Activated CD8-positive, alpha-beta memory T cell treated with anti-CD3 and anti-CD28 coated beads, Interleukin-2, amount 50 U/mL, for 1 hour (primary cell): ENCODE measurements around the gene ZNF212.

ENCODE experiments used
- DNase-seq: peaks from one replicate; pipeline ENCODE4 v3.0.0-alpha.2; 2020; ENCODE audit errors: extremely low read depth

Gene ZNF212

DNA sequence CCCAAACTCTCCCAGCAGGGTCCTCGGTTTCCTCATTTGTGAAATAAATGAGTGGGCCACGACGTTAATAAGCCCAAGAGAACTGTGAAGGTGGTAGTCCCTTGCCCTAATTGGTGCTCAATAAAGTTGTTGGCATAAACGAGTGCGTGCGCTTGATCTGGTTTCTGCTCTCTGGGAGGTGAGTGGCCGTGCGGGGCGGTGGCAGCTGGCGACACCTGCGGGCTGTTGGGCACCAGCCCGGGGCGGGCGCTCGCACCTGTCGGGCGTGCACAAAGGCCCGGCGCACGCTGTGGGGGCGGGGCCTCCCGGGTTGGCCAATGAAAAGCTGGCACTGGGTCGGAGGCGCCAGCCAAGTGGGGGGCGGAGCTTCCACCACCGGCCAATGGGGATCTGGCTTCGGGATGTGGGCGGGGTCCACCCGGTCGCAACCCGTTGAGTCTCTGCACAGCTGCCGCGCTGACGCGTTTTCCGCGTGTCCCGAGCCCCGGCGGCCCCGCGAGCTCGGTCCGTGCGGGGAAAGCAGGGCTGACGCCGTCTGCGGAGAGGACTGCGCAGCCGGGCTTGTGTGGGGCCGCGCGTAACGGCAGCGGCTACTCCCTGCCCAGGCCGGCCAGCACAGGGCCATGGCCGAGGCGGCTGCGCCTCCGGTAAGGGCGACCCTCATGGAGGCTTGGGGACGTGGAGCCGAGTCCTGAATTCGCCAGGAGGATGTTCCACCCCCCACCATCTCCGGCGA lies 45.6 kb downstream of the ZNF212 start:
- peak; percentile 85 for DNase-seq

DNA sequence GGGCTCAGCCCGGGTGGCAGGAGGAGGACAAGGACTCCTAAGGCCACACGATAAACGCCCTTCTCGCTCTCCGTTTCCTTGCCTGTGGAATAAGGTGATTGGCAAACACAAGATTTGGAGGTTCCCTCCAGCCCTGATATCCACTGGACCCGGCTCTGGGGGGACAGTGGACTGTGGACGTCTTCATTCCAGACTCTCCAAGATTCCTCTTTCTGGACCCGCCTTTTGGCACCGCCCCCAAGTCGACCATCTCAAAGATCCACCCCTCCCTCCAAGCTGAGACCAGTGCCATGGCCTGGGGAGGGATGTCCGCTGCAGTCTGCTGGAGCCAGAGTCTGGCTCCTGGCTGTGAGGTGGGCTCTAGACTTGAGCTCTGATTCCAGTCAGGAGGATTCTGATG lies 46.2 kb downstream of the ZNF212 start:
- DNase-seq = no peak

DNA sequence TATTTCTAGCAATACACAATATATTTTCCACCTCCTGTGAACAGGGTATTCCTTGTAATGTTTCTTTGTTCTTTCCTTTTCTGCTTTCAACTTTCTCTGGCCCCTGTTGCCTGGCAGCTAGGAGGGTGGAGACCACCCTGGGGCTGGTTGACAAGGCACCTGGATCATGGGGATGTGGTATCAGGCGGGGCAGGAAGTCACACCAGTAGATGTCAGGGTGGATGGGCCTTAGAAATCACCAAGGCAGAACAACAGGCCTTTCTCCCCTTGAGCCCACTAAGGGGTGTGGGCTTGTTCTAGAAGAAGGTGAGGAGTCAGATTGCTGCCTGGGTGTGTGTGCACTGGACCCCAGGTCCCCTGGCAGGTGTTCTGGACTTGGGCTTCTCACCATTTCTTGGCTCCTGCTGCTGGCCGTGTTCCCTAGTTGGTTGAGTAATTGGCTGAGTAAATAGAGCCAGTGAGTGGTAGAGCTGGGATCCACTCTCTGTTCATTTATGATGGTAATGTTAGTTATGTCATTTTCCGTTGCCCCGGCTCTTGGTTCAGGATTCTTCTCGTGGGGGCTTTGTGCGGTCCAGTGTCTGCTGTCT lies 47.5 kb downstream of the ZNF212 start:
- DNase-seq = no peak

DNA sequence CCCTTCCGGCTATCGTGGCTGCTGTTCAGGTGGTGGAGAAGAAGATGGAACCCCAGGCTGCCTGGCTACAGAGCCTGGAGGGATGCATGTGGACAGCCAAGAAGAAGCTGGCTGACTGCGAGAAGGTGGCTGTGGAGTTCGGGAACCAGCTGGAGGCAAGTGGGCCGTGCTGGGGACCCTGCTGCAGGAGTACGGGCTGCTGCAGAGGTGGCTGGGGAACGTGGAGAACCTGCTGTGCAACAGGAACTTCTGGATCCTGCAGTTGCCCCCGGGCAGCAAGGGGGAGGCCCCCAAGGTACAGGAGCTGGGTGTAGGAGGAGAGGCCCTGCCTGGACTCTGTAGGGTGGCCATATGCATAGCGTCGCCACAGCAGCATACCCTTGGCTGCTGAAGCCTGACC lies 48.2 kb downstream of the ZNF212 start:
- DNase-seq = no peak

DNA sequence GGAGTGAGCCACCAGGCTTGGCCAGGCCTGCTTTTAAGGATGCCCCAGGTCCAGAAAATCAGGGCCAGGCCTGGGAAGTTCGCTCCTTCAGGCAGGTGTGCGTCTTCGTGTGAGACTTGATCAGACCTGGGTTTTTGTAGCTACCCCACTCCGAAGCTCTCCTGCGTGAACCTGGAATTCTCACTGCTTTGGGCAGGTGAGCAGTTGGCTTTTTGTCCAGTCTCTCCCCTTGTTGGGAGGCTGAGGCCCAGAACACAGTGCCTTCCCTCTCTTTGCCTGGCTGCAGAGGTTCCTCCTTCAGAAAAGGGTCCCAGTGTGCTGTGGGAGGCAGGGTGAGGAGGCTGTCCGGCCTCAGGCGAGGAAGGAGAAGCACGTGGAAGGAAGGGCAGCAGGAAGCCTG lies 49.8 kb downstream of the ZNF212 start:
- no peak for DNase-seq

DNA sequence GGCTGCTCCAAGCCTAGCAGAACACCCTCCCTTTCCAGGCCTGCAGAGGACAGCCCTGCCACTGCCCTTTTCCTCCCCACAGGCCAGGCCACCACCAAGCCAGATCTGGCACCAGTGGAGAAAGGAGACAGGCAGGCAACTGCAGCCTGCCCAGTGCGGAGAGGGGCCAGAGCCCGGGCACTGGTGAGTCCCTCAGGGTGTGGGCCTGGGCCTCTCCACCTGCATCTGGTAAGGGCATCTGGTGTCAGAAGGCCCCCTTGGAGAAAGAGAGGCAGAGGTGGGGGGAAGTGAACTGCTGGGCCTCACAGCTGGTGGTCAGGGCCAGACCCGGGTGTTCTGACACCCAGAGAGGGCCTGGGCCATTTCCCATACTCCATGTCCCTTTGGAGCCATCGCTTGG lies 50.4 kb downstream of the ZNF212 start:
- no peak for DNase-seq

DNA sequence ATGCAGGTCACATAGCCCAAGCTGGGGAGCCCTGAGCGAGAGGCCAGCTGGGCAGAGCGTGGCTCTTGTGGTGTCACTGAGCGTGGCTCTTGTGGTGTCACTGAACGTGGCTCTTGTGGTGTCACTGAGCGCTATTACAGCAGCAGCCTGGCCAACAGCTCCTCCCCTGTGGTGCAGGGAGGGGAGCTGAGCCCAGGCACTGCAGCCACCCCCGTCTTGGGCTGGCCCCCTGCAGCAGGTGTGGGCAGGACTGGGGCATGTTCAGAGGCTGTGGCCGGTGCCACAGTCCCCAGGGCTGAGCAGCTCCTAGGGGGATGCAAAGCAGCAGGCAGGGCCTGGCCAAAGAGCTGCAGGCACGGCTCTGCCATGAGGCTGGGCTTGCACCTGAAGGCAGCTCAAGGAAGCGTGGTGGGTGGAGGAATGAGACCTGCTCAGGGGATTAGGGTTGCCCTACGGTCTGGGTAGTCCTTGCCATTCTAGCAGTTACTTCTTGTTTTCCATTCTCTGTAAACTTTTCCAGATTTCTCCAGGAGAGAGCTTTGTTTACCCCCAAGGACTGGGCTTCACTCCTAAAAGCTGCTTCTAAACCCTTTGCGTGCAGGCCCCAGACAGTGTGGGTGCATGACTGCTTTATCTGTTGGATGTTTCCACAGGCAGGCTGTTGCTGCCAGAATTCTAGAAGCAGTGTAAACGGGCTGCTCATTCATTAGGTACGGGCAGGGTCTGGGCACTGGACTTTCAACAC lies 51.8 kb downstream of the ZNF212 start:
- DNase-seq = no peak

DNA sequence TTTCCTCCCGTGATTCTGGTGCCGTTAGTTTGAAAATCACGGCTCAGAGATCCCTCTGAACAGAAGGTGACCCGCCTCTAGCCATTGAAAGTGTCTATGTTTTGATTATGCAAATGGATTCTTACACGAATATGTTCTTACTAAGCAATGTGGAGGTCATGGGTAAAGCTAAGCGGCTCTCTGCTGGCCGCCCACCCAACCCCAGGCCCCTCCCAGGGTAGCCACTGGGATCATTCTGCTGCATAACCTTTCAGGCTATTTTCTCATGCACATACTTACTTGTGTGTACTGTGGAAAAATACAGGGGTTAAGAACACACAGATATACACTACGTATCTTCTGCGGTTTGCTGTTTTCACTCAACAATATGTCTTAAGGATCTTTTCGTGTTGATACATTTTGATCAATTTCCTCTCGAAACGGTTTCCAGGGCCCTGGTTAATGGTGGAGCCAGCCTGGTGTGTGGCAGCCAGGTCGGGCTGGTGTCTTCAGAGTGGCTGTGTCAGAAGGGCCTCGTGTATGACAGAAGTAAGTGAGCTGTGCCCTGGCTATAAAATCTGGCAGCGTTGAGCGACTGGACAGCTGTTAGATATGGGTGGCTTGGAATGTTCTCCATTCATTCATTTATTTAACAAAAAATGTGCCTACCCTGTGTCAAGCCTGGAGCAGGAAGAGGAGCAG lies 52.5 kb downstream of the ZNF212 start:
- no peak for DNase-seq

DNA sequence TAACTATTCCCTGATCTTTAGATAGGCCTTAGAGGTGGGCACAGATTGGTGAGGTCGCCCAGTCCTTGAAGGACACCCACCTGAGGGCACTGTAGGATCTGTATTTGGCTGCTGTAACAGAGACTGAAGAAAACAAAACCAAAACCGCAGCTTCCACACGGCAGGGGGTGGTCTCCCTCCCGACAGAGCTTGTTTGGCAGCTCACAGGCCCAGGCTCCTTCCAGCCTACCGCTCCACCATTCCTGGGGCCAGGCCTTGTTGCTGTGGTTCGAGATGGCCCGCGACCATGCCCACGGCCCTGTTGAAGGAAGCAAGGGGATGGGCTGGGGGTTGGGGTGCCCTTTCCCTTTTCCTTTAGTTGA lies 53.0 kb downstream of the ZNF212 start:
- DNase-seq = no peak

DNA sequence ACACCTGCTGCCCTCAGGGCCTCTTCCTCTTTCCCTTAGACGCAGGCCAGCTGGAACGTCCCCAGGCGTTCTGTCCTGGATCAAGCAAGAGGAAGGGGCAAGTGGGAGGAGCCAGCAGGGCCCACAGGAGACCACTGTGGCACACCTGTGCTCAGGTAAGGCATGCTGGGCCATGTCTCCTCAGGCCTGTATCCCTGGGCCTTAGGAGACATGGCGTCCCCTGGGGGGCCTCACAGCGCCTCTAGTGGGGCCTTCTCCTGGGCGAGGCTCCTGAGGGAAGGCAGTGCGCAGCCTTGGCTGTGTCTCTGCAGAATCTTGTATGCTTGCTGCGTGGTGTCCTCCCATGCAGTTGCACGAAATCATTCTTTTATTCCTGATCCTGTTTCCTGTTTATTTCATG lies 53.9 kb downstream of the ZNF212 start:
- DNase-seq = no peak

DNA sequence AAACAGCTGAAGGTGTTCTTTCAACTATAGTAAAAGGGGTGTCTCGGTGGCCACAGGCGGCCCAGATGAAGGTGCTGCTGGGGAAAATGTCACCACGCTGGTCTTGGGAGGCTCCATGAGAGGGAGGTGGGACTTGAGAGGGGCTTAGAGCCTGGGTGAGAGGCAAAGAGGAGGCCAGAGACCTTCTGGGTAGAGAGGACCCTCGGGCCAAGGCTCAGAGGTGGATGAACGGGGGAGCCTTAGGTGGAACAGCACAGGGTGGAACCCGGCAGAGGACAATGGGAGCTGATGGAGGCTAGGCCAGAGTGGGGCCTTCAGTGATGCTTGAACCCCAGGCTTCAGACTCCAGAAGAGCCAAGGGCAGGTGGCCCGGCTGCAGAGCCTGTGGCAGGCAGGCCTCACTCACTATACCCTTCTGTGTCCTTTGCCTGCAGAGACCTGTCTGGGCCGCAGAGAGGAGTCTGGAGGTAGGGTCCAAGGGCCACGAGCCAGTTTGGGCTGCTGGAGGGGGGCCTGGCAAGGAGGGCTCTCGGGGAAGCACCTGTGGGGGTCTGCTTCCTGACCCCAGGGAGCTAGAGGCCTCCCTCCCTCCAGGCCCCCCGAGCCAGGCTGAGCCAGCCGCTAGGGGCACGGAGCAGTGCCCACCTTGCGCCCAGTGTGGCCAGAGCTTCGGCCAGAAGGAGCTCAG lies 54.6 kb downstream of the ZNF212 start:
- DNase-seq = no peak

DNA sequence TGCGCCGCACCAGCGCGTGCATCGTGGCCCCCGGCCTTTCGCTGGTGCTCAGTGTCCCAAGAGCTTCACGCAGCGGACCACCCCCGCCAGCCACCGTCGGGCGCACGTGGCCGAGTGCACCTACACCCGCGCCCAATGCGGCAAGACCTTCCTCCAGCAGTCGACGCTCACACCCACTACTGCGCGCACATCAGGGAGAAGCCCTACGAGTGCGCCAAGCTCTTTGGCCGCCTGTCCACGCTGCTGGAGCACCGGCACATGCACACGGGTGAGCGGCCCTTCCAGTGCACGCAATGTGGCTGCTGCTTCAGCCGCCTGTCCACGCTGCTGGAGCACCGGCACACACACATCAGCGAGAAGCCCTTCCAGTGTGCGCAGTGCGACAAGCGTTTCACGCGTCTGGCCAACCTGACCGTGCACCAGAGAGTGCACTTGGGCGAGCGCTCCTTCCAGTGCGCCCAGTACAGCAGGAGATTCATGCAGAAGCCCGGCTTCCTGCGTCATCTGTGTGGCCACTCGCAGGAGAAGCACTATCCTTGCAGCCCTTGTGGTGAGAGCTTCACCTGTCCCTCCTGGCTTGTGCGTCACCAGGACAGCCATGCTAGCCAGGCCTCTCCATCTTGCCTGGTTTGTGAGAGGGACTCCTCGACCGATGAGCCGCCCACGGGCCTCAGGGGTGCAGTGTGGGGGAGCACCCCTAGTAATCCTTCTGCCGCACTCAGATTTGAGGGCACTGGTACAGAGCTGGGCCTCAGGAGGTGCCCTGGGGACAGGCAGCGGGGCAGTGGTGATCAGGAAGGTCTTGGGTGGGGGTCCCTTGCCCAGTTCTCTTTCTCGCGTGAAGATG lies 55.4 kb downstream of the ZNF212 start:
- no peak for DNase-seq

DNA sequence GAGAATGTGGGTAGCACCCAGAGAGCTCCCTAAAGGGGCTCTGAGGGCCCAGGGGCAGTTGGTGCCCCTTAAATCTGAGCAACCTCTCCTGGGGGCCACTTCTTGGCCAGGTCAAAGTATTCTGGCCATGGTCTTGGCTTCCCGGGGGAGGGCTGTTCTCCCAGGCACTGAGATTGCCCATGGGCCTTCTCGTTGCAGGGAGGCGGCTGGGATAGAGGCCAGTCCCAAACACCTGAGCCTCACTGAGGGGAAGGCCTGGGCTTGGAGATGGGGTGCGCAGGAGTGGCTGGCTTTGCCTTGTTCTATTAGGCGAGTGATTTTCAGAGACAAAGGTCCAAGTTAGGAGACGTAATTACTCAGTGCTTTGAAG lies 56.0 kb downstream of the ZNF212 start:
- no peak for DNase-seq

DNA sequence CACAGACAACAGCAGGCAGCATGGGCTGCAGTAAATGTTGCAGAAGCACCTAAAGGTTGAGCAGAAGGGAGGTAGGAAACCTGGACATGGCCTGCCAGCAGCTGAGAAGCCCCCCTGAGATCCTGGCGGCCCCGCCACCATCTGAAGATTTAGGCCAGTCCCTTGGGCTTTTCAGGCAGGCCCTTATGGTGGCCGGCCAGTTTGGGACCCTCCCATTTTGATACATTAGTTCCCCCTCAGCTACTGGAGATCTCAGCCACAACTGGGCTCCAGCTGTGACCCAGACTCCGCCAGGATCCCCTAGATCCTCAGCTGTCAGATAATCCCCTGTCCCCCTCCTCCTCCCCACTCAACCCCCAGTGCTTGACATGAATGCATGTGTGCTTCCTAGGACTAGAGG lies 56.9 kb downstream of the ZNF212 start:
- no peak for DNase-seq

DNA sequence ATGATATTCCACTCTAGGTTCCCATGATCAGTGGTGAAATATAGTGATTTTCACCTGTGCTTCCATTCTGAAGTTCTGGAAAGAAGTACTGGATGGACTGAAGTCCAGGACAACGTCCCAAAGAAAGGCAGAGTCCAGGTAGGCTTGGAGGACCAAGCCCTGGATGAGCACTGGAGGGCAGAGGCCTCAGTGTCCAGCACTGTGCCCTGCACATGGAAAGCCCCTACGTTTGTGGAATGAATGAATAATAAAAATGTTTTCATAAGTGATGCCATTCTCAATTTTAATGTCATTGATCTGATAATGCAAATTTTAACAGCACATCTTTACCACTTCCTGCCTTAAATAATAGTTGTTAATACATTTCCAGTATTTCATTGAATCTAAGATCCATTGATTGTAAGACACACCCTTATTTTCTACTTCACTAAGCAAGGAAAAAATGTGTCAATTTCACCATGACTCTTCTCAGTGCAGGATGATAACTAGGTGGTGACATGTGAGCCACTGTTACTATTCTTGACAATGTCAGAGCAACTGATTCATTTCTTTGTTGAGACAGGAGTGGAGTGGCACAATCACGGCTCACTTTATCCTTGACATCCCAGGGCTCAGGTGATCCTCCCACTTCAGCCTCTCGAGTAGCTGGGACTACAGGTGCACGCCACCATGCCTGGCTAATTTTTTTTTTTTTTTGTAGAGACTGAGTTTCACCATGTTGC lies 57.7 kb downstream of the ZNF212 start:
- no peak for DNase-seq

DNA sequence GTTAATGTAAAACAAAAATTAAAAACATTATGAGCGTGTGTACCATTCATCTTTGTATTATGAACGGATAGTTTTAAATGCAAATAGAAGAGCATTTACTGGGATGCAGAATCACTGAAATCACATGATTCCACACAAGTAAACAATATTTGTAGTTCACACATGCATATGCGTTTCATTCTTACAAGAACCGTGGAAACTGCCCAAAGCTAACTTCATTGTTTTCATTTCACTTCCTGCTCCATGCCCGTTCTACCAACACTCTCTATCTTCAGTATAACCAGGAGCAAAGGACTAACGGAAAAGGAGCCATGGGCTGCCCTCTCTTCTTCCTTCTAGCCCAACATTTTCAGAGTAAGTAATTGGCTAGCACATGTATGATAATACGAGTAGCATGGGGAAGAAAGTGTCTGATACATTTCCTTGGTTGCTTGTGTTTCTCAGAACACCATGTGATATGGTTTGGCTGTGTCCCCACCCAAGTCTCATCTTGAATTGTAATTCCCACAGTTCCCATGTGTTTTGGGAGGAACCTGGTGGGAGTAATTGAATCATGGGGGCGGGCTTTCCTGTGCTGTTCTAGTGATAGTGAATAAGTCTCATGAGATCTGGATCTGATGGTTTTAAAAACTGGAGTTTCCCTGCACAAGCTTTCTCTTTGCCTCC lies 61.3 kb downstream of the ZNF212 start:
- no peak for DNase-seq

DNA sequence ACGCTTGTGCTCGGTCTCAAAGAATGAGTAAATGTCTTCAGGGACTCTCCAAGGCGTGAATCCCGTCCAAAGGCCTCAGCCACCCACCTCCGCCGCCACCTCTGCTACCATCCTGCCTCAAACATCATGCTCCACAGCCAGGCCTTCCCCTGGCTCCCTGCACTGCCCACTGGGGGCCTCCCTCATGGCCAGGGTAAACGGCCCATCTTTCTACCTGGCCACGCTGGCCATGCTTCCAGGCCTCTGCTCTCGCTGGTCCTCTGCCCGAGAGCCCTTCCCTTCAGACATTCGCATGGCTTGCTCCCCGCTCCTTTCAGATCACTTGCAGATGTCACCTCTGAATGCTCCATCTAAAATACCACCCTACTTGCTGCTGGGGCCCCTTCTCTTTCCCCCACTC lies 62.8 kb downstream of the ZNF212 start:
- no peak for DNase-seq

DNA sequence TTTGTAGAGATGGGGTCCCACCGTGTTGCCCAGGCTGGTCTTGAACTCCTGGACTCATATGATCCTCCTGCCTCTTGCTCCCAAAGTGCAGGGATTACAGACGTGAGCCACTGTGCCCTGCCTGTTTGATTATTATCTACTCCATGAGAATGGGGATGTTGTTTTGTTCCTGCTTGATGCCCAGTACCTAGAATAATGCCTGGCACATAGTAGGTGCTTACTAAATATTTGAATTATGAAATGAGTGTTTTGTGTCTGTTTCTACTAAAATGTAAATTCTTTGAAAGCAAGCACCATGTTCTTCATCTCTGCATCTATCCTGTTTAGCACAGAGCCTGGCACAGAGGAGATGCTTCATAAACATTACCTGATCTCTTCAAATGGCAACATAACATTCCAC lies 63.4 kb downstream of the ZNF212 start:
- no peak for DNase-seq

DNA sequence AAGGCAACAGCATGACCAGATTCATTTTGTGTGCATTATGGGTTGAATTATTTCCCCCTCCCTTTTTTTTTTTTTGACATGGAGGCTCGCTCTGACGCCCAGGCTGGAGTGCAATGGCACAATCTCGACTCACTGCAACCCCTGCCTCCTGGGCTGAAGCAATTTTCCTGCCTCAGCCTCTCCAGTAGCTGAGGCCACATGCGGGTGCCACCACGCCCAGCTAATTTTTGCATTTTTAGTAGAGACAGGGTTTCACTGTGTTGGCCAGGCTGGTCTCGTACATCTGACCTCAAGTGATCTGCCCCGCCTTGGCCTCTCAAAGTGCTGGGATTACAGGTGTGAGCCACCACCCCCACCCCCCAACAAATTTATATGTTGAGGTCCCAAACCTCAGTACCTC lies 64.6 kb downstream of the ZNF212 start:
- no peak for DNase-seq
